Measurements from ENCODE around the gene PNMA8A.

GRCh38 chr19:46482631-46483030 lies 11.3 kb upstream of the PNMA8A start:
- no peak for TF ChIP-seq POLR2A (IDR thresholded peaks at IDR 0.05; ENCODE audit: low read depth, low read length)
- no peak for TF ChIP-seq POLR2AphosphoS5 (IDR thresholded peaks at IDR 0.05; ENCODE audit: low read depth, low read length)
- TF ChIP-seq TAF1 (IDR thresholded peaks at IDR 0.05; ENCODE audit: borderline replicate concordance, low read depth, low read length), result no peak
